GM12892 (cell line): ENCODE measurements around the gene NETO1.

Experiments
- POLR2A ChIP-seq: IDR thresholded peaks from 2 replicates; pipeline ENCODE4 v1.6.1; 2011; ENCODE audit warnings: low read depth, low read length, control low read depth
- POLR2AphosphoS5 ChIP-seq: IDR thresholded peaks from 2 replicates; pipeline ENCODE4 v1.6.1; 2011; ENCODE audit warnings: low read depth, low read length, control low read depth
- TAF1 ChIP-seq: IDR thresholded peaks from 2 replicates; pipeline ENCODE4 v1.6.1; 2011; ENCODE audit warnings: low read depth, mild to moderate bottlenecking, control low read depth, low read length, borderline replicate concordance

- TF ChIP-seq POLR2A (no peak), POLR2AphosphoS5 (no peak), TAF1 (no peak)
These were observed 140.0 kb downstream of the NETO1 start for GRCh38 chr18:72727776-72728175.
